ENCODE results near the gene PHACTR1.

Gene PHACTR1

GRCh38 chr6:13187692-13188091, 471.1 kb downstream of the PHACTR1 start:
- Histone ChIP-seq H2AFZ (ENCODE audit: low read length) (no peak overlapping the region), H4K91ac (ENCODE audit: low read depth, low read length, poor library complexity) (no peak overlapping the region), H3K23ac (ENCODE audit: low read depth, low read length, poor library complexity) (no peak overlapping the region), H3K4me1 (ENCODE audit: control insufficient read depth in 2 of 2, insufficient read depth in 1 of 2, low read depth in 1 of 2, low read length in 2 of 2) (peaks cover 0 to 8% of the 10 kb centered on the region in 2 donors), H2BK5ac (ENCODE audit: low read length) (no peak overlapping the region), H3K9ac (ENCODE audit: low read depth, low read length, poor library complexity) (no peak overlapping the region), H2AK5ac (ENCODE audit: low read depth, low read length) (no peak overlapping the region), H3K4me2 (ENCODE audit: insufficient read depth, low read length, poor library complexity, severe bottlenecking) (no peak overlapping the region), H3K4me3 (ENCODE audit: low read length in 2 of 2) (no peak overlapping the region), H3K36me3 (replicated peaks in 1 of 2; ENCODE audit: control insufficient read depth in 2 of 2, insufficient read depth in 2 of 2, low read length in 2 of 2) (no peaks in the 10 kb centered on the region), H2BK15ac (ENCODE audit: low read length) (no peak overlapping the region), H3K79me1 (ENCODE audit: low read depth, low read length) (no peaks in the 10 kb centered on the region), H2BK12ac (ENCODE audit: low read length) (no peak overlapping the region), H3K4ac (ENCODE audit: low read length) (no peak overlapping the region), H4K8ac (ENCODE audit: low read depth, low read length) (no peak overlapping the region), H3K27ac (replicated peaks; ENCODE audit: low read length) (no peak overlapping the region), H3K9me3 (replicated peaks in 1 of 2; ENCODE audit: control insufficient read depth in 2 of 2, insufficient read depth in 1 of 2, low read depth in 1 of 2, low read length in 2 of 2) (no peaks in the 10 kb centered on the region), H3K18ac (ENCODE audit: low read length) (no peak overlapping the region), H2BK120ac (ENCODE audit: low read depth, low read length) (no peak overlapping the region), H3K14ac (ENCODE audit: low read length) (no peak overlapping the region), H3K27me3 (ENCODE audit: control insufficient read depth in 3 of 3, insufficient read depth in 3 of 3, low read depth in 1 of 3, low read length in 3 of 3) (peaks cover 0 to 6% (median 0%) of the 10 kb centered on the region in 3 experiments)
- no peak for DNase-seq (ENCODE audit: low spot score)
- no CpG with 5 or more reads among the region's 3 CpGs for WGBS, 2 donors (ENCODE audit: extremely low coverage in 2 of 2, insufficient read length in 2 of 2, insufficient replicate concordance in 1 of 2)

DNA sequence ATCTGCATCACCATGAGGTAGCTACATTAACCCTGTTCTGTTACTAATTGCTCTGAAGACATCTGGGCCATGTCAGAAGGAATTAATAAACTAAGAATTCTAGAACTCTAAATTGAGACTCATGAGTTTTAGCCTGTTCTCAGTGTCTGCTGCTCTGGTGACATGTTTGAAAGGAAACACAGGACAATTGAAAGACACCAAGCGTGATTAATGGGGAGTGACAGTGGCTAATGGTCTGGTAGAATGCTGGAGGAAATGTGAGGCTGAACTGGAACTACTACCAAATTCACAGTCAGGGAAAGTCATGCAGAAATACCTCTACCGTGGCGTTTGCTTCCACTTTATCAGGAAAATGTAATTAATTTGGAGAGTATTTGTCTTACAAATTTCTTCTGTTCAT, 471.7 kb downstream of the PHACTR1 start:
- no peak overlapping the region for H3K4ac ChIP-seq (ENCODE audit: low read length)
- H3K4me2 ChIP-seq (ENCODE audit: insufficient read depth, low read length, poor library complexity, severe bottlenecking): no peak overlapping the region
- H4K91ac ChIP-seq (ENCODE audit: low read depth, low read length, poor library complexity): no peak overlapping the region
- peaks cover 0 to 6% (median 0%) of the 10 kb centered on the region in 3 experiments for H3K27me3 ChIP-seq (ENCODE audit: control insufficient read depth in 3 of 3, insufficient read depth in 3 of 3, low read depth in 1 of 3, low read length in 3 of 3)
- H3K23ac ChIP-seq (ENCODE audit: low read depth, low read length, poor library complexity): no peak overlapping the region
- H2BK5ac ChIP-seq (ENCODE audit: low read length): no peak overlapping the region
- H3K36me3 ChIP-seq (replicated peaks in 1 of 2; ENCODE audit: control insufficient read depth in 2 of 2, insufficient read depth in 2 of 2, low read length in 2 of 2): no peaks in the 10 kb centered on the region
- no peak overlapping the region for H3K14ac ChIP-seq (ENCODE audit: low read length)
- no peak overlapping the region for H3K4me3 ChIP-seq (ENCODE audit: low read length in 2 of 2)
- no peak overlapping the region for H3K9ac ChIP-seq (ENCODE audit: low read depth, low read length, poor library complexity)
- no peak overlapping the region for H4K8ac ChIP-seq (ENCODE audit: low read depth, low read length)
- peak; percentile 47 for DNase-seq (ENCODE audit: low spot score)
- H2BK120ac ChIP-seq (ENCODE audit: low read depth, low read length): no peak overlapping the region
- H3K18ac ChIP-seq (ENCODE audit: low read length): no peak overlapping the region
- no peak overlapping the region for H2AK5ac ChIP-seq (ENCODE audit: low read depth, low read length)
- no peak overlapping the region for H2BK12ac ChIP-seq (ENCODE audit: low read length)
- WGBS, 2 donors (ENCODE audit: extremely low coverage in 2 of 2, insufficient read length in 2 of 2, insufficient replicate concordance in 1 of 2): no CpG with 5 or more reads among the region's 3 CpGs
- H2BK15ac ChIP-seq (ENCODE audit: low read length): no peak overlapping the region
- H2AFZ ChIP-seq (ENCODE audit: low read length): no peak overlapping the region
- H3K4me1 ChIP-seq (ENCODE audit: control insufficient read depth in 2 of 2, insufficient read depth in 1 of 2, low read depth in 1 of 2, low read length in 2 of 2): peaks cover 0 to 8% of the 10 kb centered on the region in 2 donors
- no peaks in the 10 kb centered on the region for H3K79me1 ChIP-seq (ENCODE audit: low read depth, low read length)
- no peaks in the 10 kb centered on the region for H3K9me3 ChIP-seq (replicated peaks in 1 of 2; ENCODE audit: control insufficient read depth in 2 of 2, insufficient read depth in 1 of 2, low read depth in 1 of 2, low read length in 2 of 2)
- H3K27ac ChIP-seq (replicated peaks; ENCODE audit: low read length): no peak overlapping the region

GRCh38 chr6:13189710-13190109, 473.1 kb downstream of the PHACTR1 start:
- H3K27me3 ChIP-seq (ENCODE audit: control insufficient read depth in 3 of 3, insufficient read depth in 3 of 3, low read depth in 1 of 3, low read length in 3 of 3): peaks cover 0 to 6% (median 0%) of the 10 kb centered on the region in 3 experiments
- no peak overlapping the region for H3K4ac ChIP-seq (ENCODE audit: low read length)
- H2AFZ ChIP-seq (ENCODE audit: low read length): no peak overlapping the region
- no peak for DNase-seq (ENCODE audit: low spot score)
- H3K79me1 ChIP-seq (ENCODE audit: low read depth, low read length): no peaks in the 10 kb centered on the region
- no peak overlapping the region for H3K4me2 ChIP-seq (ENCODE audit: insufficient read depth, low read length, poor library complexity, severe bottlenecking)
- H3K4me3 ChIP-seq (ENCODE audit: low read length in 2 of 2): no peak overlapping the region
- no peak overlapping the region for H3K27ac ChIP-seq (replicated peaks; ENCODE audit: low read length)
- no peak overlapping the region for H3K9ac ChIP-seq (ENCODE audit: low read depth, low read length, poor library complexity)
- no peak overlapping the region for H3K23ac ChIP-seq (ENCODE audit: low read depth, low read length, poor library complexity)
- H3K9me3 ChIP-seq (replicated peaks in 1 of 2; ENCODE audit: control insufficient read depth in 2 of 2, insufficient read depth in 1 of 2, low read depth in 1 of 2, low read length in 2 of 2): no peaks in the 10 kb centered on the region
- no peak overlapping the region for H2BK12ac ChIP-seq (ENCODE audit: low read length)
- no peak overlapping the region for H4K8ac ChIP-seq (ENCODE audit: low read depth, low read length)
- H2BK120ac ChIP-seq (ENCODE audit: low read depth, low read length): no peak overlapping the region
- peaks cover 0 to 7% of the 10 kb centered on the region in 2 donors for H3K4me1 ChIP-seq (ENCODE audit: control insufficient read depth in 2 of 2, insufficient read depth in 1 of 2, low read depth in 1 of 2, low read length in 2 of 2)
- no peaks in the 10 kb centered on the region for H3K36me3 ChIP-seq (replicated peaks in 1 of 2; ENCODE audit: control insufficient read depth in 2 of 2, insufficient read depth in 2 of 2, low read length in 2 of 2)
- H2BK5ac ChIP-seq (ENCODE audit: low read length): no peak overlapping the region
- H4K91ac ChIP-seq (ENCODE audit: low read depth, low read length, poor library complexity): no peak overlapping the region
- no CpG with 5 or more reads among the region's 6 CpGs for WGBS, 2 donors (ENCODE audit: extremely low coverage in 2 of 2, insufficient read length in 2 of 2, insufficient replicate concordance in 1 of 2)
- H3K18ac ChIP-seq (ENCODE audit: low read length): no peak overlapping the region
- H2AK5ac ChIP-seq (ENCODE audit: low read depth, low read length): no peak overlapping the region
- H3K14ac ChIP-seq (ENCODE audit: low read length): no peak overlapping the region
- H2BK15ac ChIP-seq (ENCODE audit: low read length): no peak overlapping the region

GRCh38 chr6:13190376-13190775, 473.8 kb downstream of the PHACTR1 start:
- Histone ChIP-seq H4K91ac (ENCODE audit: low read depth, low read length, poor library complexity) (no peak overlapping the region), H3K9ac (ENCODE audit: low read depth, low read length, poor library complexity) (no peak overlapping the region), H4K8ac (ENCODE audit: low read depth, low read length) (no peak overlapping the region), H3K9me3 (replicated peaks in 1 of 2; ENCODE audit: control insufficient read depth in 2 of 2, insufficient read depth in 1 of 2, low read depth in 1 of 2, low read length in 2 of 2) (no peaks in the 10 kb centered on the region), H3K14ac (ENCODE audit: low read length) (no peak overlapping the region), H2BK120ac (ENCODE audit: low read depth, low read length) (no peak overlapping the region), H2BK5ac (ENCODE audit: low read length) (no peak overlapping the region), H3K4me3 (ENCODE audit: low read length in 2 of 2) (no peak overlapping the region), H3K4me1 (ENCODE audit: control insufficient read depth in 2 of 2, insufficient read depth in 1 of 2, low read depth in 1 of 2, low read length in 2 of 2) (peaks cover 0 to 7% of the 10 kb centered on the region in 2 donors), H3K79me1 (ENCODE audit: low read depth, low read length) (no peaks in the 10 kb centered on the region), H3K18ac (ENCODE audit: low read length) (no peak overlapping the region), H2AK5ac (ENCODE audit: low read depth, low read length) (no peak overlapping the region), H3K4ac (ENCODE audit: low read length) (no peak overlapping the region), H3K27me3 (ENCODE audit: control insufficient read depth in 3 of 3, insufficient read depth in 3 of 3, low read depth in 1 of 3, low read length in 3 of 3) (peaks cover 0 to 6% (median 0%) of the 10 kb centered on the region in 3 experiments), H3K27ac (replicated peaks; ENCODE audit: low read length) (no peak overlapping the region), H3K4me2 (ENCODE audit: insufficient read depth, low read length, poor library complexity, severe bottlenecking) (no peak overlapping the region), H2BK15ac (ENCODE audit: low read length) (no peak overlapping the region), H3K23ac (ENCODE audit: low read depth, low read length, poor library complexity) (no peak overlapping the region), H2AFZ (ENCODE audit: low read length) (no peak overlapping the region), H3K36me3 (replicated peaks in 1 of 2; ENCODE audit: control insufficient read depth in 2 of 2, insufficient read depth in 2 of 2, low read length in 2 of 2) (no peaks in the 10 kb centered on the region), H2BK12ac (ENCODE audit: low read length) (no peak overlapping the region)
- WGBS, 2 donors (ENCODE audit: extremely low coverage in 2 of 2, insufficient read length in 2 of 2, insufficient replicate concordance in 1 of 2): no CpG with 5 or more reads among the region's 1 CpG
- DNase-seq (ENCODE audit: low spot score): no peak
